NB4 (cell line): ENCODE results near the gene GPX7.

Experiments used
- MAX ChIP-seq: IDR thresholded peaks from 2 replicates; pipeline ENCODE4 v1.6.1; 2011; ENCODE audit warnings: low read depth, low read length
- MYC ChIP-seq: IDR thresholded peaks from 2 replicates; pipeline ENCODE4 v1.6.1; 2011; ENCODE audit warnings: low read depth, low read length
- POLR2A ChIP-seq: IDR thresholded peaks from 2 replicates; pipeline ENCODE4 v1.6.1; 2011; ENCODE audit warnings: mild to moderate bottlenecking; ENCODE audit not compliant: insufficient read length; ENCODE audit errors: extremely low read depth
- TF ChIP-seq, protein P1 (sequence below): IDR thresholded peaks from one replicate; pipeline ENCODE4 v1.5.1; 2012; ENCODE audit warnings: low read depth, low read length

GRCh38 chr1:52602856-52603600 lies 857 bp downstream of the GPX7 start:
- TF ChIP-seq, protein P1, sequence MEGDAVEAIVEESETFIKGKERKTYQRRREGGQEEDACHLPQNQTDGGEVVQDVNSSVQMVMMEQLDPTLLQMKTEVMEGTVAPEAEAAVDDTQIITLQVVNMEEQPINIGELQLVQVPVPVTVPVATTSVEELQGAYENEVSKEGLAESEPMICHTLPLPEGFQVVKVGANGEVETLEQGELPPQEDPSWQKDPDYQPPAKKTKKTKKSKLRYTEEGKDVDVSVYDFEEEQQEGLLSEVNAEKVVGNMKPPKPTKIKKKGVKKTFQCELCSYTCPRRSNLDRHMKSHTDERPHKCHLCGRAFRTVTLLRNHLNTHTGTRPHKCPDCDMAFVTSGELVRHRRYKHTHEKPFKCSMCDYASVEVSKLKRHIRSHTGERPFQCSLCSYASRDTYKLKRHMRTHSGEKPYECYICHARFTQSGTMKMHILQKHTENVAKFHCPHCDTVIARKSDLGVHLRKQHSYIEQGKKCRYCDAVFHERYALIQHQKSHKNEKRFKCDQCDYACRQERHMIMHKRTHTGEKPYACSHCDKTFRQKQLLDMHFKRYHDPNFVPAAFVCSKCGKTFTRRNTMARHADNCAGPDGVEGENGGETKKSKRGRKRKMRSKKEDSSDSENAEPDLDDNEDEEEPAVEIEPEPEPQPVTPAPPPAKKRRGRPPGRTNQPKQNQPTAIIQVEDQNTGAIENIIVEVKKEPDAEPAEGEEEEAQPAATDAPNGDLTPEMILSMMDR: no peak
- TF ChIP-seq POLR2A (no peak), MYC (no peak), MAX (no peak)
